Measurements from ENCODE around the gene PTPRF.

DNA sequence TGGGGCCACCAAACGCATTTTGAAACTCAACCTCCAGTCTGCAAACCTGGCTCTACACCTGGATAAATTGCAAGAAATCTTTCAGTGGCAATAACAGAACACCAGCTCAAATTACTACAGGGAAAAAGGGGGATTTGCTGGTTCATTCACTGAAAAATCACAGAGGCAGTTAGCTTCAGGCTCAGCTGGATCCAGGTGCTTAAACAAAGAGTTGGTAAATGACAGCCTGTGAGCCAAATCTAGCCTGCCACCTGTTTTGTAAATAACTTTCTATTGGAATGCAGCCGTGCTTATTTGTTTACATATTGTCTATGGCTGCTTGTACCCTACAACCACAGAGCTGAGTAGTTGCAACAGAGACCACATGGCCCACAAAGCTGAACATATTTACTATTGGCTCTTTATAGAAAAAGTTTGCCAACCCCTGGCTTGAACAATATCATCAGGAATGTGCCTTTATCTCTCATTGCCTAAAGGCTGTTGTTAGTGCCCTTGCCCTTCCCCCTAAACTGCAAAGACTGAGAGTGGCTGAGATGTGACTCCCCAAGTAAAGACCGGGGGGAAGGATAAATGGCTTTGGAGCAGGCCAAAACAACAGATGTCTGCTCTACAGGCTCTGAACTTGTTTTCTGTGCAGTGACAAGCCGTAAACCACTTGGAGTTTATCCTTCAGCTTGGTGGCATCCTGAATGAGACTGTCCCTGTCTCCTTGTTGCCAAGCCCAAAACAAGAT is 21.5 kb upstream of the PTPRF start:
- TF ChIP-seq, protein P1, sequence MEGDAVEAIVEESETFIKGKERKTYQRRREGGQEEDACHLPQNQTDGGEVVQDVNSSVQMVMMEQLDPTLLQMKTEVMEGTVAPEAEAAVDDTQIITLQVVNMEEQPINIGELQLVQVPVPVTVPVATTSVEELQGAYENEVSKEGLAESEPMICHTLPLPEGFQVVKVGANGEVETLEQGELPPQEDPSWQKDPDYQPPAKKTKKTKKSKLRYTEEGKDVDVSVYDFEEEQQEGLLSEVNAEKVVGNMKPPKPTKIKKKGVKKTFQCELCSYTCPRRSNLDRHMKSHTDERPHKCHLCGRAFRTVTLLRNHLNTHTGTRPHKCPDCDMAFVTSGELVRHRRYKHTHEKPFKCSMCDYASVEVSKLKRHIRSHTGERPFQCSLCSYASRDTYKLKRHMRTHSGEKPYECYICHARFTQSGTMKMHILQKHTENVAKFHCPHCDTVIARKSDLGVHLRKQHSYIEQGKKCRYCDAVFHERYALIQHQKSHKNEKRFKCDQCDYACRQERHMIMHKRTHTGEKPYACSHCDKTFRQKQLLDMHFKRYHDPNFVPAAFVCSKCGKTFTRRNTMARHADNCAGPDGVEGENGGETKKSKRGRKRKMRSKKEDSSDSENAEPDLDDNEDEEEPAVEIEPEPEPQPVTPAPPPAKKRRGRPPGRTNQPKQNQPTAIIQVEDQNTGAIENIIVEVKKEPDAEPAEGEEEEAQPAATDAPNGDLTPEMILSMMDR (IDR thresholded peaks at IDR 0.05; ENCODE audit: insufficient read depth, low read length, poor library complexity, severe bottlenecking) = no peak
- TF ChIP-seq EZH2phosphoT487 (conservative IDR thresholded peaks at IDR 0.05; ENCODE audit: low read length) = no peak
